Gastroesophageal sphincter (tissue), 4 donors: ENCODE measurements around the gene MSL3B.
"Not testable (repeated sequence)": the region's sequence is repeated elsewhere in the genome, so short reads cannot be mapped to it uniquely, and the experiment has no call there.

Experiments
- ATAC-seq: fragments of 150-250 bp; one replicate; pipeline ENCODE4 v1.9.1; 2016; ENCODE audit warnings: mild to moderate bottlenecking, moderate library complexity
- H3K27ac ChIP-seq, 4 donors: fragments of 200-600 bp; sonication (generic) in 3 of 4; 1 replicate in 3 of 4; 2 replicates in 1 of 4; pipeline ENCODE4 v1.5.1; 2016 to 2019
- H3K27me3 ChIP-seq: fragments of 200-600 bp; sonication (generic); one replicate; pipeline ENCODE4 v1.5.1; 2019
- H3K36me3 ChIP-seq, 2 donors: fragments of 200-600 bp; sonication (generic); one replicate each; pipeline ENCODE4 v1.5.1; 2019; ENCODE audit warnings: control low read depth in 1 of 2
- H3K4me1 ChIP-seq, 3 donors: fragments of 200-600 bp; sonication (generic); 1 replicate in 2 of 3; 2 replicates in 1 of 3; pipeline ENCODE4 v1.5.1; 2016 to 2019; ENCODE audit warnings: control low read depth in 2 of 3
- H3K4me3 ChIP-seq, 2 donors: fragments of 200-600 bp; sonication (generic); one replicate each; pipeline ENCODE4 v1.5.1; 2019; ENCODE audit warnings: mild to moderate bottlenecking in 1 of 2, moderate library complexity in 1 of 2
- H3K9me3 ChIP-seq, 3 donors: fragments of 200-600 bp; sonication (generic); one replicate each; pipeline ENCODE4 v1.5.1; 2017 to 2019; ENCODE audit warnings: control low read depth in 2 of 3
- EP300 ChIP-seq: sonication (generic); formaldehyde crosslinking; IDR thresholded peaks from one replicate; pipeline ENCODE4 v1.6.1; 2017; ENCODE audit warnings: antibody characterized with exemption, mild to moderate bottlenecking
- POLR2A ChIP-seq, 2 donors: fragments of 450-650 bp; IDR thresholded peaks; one replicate each; pipeline ENCODE4 v1.6.1; 2017; ENCODE audit warnings: antibody characterized with exemption in 2 of 2, mild to moderate bottlenecking in 2 of 2, moderate library complexity in 1 of 2
- POLR2AphosphoS5 ChIP-seq: sonication (generic); formaldehyde crosslinking; IDR thresholded peaks from one replicate; pipeline ENCODE4 v1.6.1; 2017; ENCODE audit warnings: antibody characterized with exemption
- WGBS, 2 donors: methylation state at CpG; one replicate each; pipeline ENCODE4 v1.1.5; 2018; ENCODE audit warnings: low coverage in 1 of 2; 5-methylcytosine and 5-hydroxymethylcytosine counted together
- TF ChIP-seq, protein P1 (sequence below), 4 experiments: fragments of 200-600 bp in 2 of 4; fragments of 450-650 bp in 2 of 4; sonication (generic) in 1 of 4; IDR thresholded peaks; one replicate each; pipeline ENCODE4 v1.5.1; 2017 to 2019; ENCODE audit warnings: antibody characterized with exemption in 4 of 4, mild to moderate bottlenecking in 2 of 4, moderate library complexity in 2 of 4

MSL3B gene

DNA sequence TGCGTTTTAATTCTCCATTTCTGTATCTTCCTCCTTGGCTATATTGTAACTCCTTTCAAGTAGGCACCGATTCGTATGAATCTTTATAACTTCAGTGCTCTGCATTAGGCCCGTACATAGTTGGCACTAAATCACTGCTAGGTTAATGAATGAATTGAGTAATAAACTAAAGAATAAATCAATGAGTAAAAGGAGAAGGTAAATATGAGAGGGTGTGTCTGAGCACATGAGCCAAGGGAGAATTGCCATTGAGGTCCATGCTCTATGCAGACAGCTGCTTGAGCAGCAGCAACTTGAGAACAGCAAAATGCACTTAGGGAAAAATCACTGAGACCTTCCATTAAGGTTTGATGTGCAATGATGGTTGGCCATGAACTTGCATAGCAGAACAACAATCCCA lies 37.8 kb upstream of the MSL3B start:
- Histone ChIP-seq H3K4me3 (no peak overlapping the region), H3K27me3 (peaks cover 36% of the 10 kb centered on the region), H3K9me3 (peaks cover 0 to 8% (median 0%) of the 10 kb centered on the region in 3 donors), H3K27ac (no peak overlapping the region), H3K36me3 (no peaks in the 10 kb centered on the region), H3K4me1 (no peaks in the 10 kb centered on the region)
- ATAC-seq: no peak
- WGBS, 2 donors: 75 to 94% methylated on average over 4 of the region's 4 CpGs
- TF ChIP-seq POLR2A (IDR thresholded peaks at IDR 0.05) (no peak), POLR2AphosphoS5 (no peak), EP300 (no peak)
- TF ChIP-seq, protein P1, sequence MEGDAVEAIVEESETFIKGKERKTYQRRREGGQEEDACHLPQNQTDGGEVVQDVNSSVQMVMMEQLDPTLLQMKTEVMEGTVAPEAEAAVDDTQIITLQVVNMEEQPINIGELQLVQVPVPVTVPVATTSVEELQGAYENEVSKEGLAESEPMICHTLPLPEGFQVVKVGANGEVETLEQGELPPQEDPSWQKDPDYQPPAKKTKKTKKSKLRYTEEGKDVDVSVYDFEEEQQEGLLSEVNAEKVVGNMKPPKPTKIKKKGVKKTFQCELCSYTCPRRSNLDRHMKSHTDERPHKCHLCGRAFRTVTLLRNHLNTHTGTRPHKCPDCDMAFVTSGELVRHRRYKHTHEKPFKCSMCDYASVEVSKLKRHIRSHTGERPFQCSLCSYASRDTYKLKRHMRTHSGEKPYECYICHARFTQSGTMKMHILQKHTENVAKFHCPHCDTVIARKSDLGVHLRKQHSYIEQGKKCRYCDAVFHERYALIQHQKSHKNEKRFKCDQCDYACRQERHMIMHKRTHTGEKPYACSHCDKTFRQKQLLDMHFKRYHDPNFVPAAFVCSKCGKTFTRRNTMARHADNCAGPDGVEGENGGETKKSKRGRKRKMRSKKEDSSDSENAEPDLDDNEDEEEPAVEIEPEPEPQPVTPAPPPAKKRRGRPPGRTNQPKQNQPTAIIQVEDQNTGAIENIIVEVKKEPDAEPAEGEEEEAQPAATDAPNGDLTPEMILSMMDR (IDR thresholded peaks at IDR 0.05): no peak

DNA sequence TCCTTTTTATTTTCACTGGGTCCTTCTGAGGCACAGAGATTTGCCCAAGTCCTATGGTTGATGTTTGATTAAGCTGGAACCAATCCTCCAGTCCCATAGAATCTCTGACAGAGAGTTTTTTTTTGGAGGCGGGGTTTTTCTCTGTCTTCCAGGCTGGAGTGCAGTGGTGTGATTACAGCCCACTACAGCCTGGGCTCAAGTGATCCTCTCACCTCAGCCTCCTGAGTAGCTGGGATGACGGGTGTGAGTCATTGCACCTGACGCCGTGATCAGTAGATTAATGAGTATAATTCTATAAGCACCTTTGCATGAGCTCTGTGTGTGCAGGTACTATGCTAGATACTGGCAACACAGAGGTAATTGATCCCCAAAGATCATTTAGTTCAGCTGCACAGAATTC lies 33.7 kb upstream of the MSL3B start:
- 50 to 78% methylated on average over 2 to 4 of the region's 4 CpGs for WGBS, 2 donors
- Histone ChIP-seq H3K9me3 (peaks cover 0 to 8% (median 0%) of the 10 kb centered on the region in 3 donors), H3K4me3 (no peak overlapping the region), H3K4me1 (no peaks in the 10 kb centered on the region), H3K36me3 (no peaks in the 10 kb centered on the region), H3K27ac (no peak overlapping the region), H3K27me3 (peaks cover 39% of the 10 kb centered on the region)
- TF ChIP-seq POLR2A (IDR thresholded peaks at IDR 0.05): no peak
- no peak for TF ChIP-seq EP300
- TF ChIP-seq, protein P1 (IDR thresholded peaks at IDR 0.05): no peak
- TF ChIP-seq POLR2AphosphoS5: no peak
- no peak for ATAC-seq

DNA sequence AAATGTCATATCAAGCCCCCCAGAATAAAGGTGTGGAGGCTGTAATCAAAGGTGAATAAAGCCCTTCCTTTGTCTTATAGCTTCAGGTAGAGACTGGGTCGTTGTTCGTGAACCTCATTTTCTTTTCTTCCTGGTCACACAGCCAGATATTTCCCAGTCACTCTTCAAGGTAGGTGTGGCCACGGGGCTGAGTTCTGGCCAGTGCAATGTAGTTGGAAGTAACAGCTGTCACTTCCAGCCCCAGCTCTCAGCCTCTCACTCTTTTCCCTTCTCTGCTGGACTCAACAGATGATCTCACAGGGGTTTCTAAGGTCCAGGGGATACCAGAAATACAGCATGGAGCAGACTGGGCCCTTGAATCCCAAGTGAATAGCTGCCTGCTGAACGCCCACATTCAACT lies 33.2 kb upstream of the MSL3B start:
- no peaks in the 10 kb centered on the region for H3K36me3 ChIP-seq
- H3K9me3 ChIP-seq: peaks cover 0 to 8% (median 0%) of the 10 kb centered on the region in 3 donors
- H3K4me3 ChIP-seq: no peak overlapping the region
- WGBS, 2 donors: 68 to 76% methylated on average over 2 to 3 of the region's 4 CpGs
- H3K4me1 ChIP-seq: no peaks in the 10 kb centered on the region
- H3K27me3 ChIP-seq: peaks cover 39% of the 10 kb centered on the region
- H3K27ac ChIP-seq: no peak overlapping the region
- TF ChIP-seq POLR2AphosphoS5 (no peak), EP300 (no peak), POLR2A (IDR thresholded peaks at IDR 0.05) (no peak)
- TF ChIP-seq, protein P1 (IDR thresholded peaks at IDR 0.05): no peak
- no peak for ATAC-seq

DNA sequence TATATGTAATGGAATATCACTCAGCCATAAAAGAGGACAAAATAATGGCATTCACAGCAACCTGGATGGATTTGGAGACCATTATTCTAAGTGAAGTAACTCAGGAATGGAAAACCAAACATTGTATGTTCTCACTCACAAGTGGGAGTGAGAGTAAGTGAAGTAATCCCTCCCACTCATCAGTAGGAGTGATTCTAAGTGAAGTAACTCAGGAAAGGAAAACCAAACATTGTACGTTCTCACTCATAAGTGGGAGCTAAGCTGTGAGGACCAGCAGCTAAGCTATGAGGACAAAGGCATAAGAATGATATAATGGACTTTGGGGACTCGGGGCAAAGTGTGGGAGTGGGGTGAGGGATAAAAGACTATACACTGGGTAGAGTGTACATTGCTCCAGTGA lies 28.1 kb upstream of the MSL3B start:
- H3K27me3 ChIP-seq: peaks cover 13% of the 10 kb centered on the region
- not testable (repeated sequence) for H3K27ac ChIP-seq, H3K36me3 ChIP-seq, H3K4me3 ChIP-seq, H3K4me1 ChIP-seq, H3K9me3 ChIP-seq, ATAC-seq
- 69 to 72% methylated on average over 2 of the region's 2 CpGs for WGBS, 2 donors

DNA sequence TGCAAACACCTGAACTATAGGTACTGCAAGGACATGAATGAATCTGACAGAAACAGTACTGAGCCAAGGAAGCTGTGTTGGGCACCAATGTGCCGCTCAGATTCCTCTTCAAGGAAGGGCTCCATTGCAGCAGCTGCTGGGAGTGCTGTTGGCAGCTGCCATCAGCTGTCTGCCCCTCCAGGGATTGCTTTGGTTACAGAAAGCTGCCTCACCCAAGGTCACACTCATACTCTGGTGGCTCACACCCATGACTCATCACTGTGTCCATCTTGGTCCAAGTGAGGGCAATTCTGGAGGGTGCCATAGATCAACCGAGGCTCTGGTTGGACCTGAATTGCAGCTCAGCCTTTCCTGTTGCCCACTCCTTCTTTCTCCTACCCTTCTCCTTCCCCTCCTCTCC lies 24.6 kb upstream of the MSL3B start:
- no peak overlapping the region for H3K4me3 ChIP-seq
- ATAC-seq: no peak
- no peaks in the 10 kb centered on the region for H3K9me3 ChIP-seq
- 92 to 96% methylated on average over 2 of the region's 2 CpGs for WGBS, 2 donors
- H3K4me1 ChIP-seq: no peaks in the 10 kb centered on the region
- peaks cover 15% of the 10 kb centered on the region for H3K27me3 ChIP-seq
- H3K27ac ChIP-seq: no peak overlapping the region
- no peaks in the 10 kb centered on the region for H3K36me3 ChIP-seq
- TF ChIP-seq EP300 (no peak), POLR2AphosphoS5 (no peak), POLR2A (IDR thresholded peaks at IDR 0.05) (no peak)

DNA sequence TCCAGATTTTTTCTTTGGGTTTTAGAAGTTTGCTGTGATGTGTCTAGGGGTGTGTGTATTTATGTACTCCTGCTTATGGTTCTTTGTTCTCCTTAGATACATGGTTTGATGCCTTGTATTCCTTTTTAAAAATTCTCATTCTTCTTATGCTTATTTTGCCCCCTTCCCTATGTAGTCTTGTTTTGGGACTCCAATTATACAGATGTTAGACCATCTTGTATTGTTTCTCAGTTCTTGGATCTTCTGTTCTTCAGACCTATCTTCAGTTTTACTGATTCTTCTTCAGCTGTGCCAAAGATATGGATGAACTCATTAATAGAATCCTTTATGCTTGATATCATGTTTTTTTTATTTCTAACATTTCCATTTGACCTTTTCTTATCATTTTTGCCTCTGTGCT lies 14.2 kb upstream of the MSL3B start:
- Histone ChIP-seq H3K27ac (no peak overlapping the region), H3K27me3 (peaks cover 23% of the 10 kb centered on the region), H3K36me3 (no peaks in the 10 kb centered on the region), H3K4me3 (no peak overlapping the region), H3K4me1 (no peaks in the 10 kb centered on the region), H3K9me3 (peaks cover 0 to 32% (median 0%) of the 10 kb centered on the region in 3 donors)
- no peak for ATAC-seq
- TF ChIP-seq EP300 (no peak), POLR2A (IDR thresholded peaks at IDR 0.05) (no peak), POLR2AphosphoS5 (no peak)
- TF ChIP-seq, protein P1 (IDR thresholded peaks at IDR 0.05): no peak

DNA sequence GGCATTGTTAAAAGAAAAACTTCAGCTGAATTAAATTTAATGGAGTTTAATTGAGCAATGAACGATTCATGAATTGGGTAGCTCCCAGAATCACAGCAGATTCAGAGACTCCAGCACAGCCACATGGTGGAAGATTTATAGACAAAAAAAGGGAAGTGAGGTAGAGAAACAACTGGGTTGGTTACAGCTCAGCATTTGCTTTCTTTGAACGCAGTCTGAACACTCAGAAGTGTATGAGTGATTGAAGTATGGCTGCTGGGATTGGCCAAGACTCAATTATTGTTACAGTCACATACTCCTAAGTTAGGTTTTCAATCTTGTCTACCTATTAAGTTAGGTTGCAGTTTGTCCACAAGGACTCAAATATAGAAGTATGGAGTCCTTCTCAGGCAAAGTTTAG lies 3.9 kb upstream of the MSL3B start:
- Histone ChIP-seq H3K27me3 (peaks cover 31% of the 10 kb centered on the region), H3K9me3 (peaks cover 0 to 10% (median 0%) of the 10 kb centered on the region in 3 donors)
- ATAC-seq, H3K36me3 ChIP-seq, H3K4me3 ChIP-seq, H3K27ac ChIP-seq, H3K4me1 ChIP-seq: not testable (repeated sequence)
- WGBS, 2 donors: 43 to 45% methylated on average over 2 of the region's 2 CpGs
